Dendritic cell treated with granulocyte-macrophage colony-stimulating factor and Interleukin-4, amounts not matched to agents 40 ng/mL and 50 ng/mL, for 4 days (primary cell): ENCODE data around the gene TMEM42.

Experiments
- H3K27ac Mint-ChIP-seq: one replicate; pipeline ENCODE4 v1.8.0; 2022; ENCODE audit warnings: mild to moderate bottlenecking, mixed read lengths
- H3K27me3 Mint-ChIP-seq: one replicate; pipeline ENCODE4 v1.8.0; 2022; ENCODE audit warnings: mild to moderate bottlenecking, mixed read lengths
- H3K36me3 Mint-ChIP-seq: one replicate; pipeline ENCODE4 v1.8.0; 2022; ENCODE audit warnings: low read depth, mixed read lengths
- H3K4me1 Mint-ChIP-seq: one replicate; pipeline ENCODE4 v1.8.0; 2022; ENCODE audit warnings: low read depth, mixed read lengths
- H3K4me3 Mint-ChIP-seq: one replicate; pipeline ENCODE4 v1.8.0; 2022; ENCODE audit warnings: mild to moderate bottlenecking, moderate library complexity, mixed read lengths
- H3K9me3 Mint-ChIP-seq: one replicate; pipeline ENCODE4 v1.8.0; 2022; ENCODE audit warnings: mixed read lengths
- intact Hi-C: fragments of 100-400 bp; cut with micrococcal nuclease; formaldehyde crosslinking; loops from one replicate; pipeline ENCODE4 v1.15.0; 2022

Gene TMEM42

GRCh38 chr3:44886561-44886960 lies 24.8 kb downstream of the TMEM42 start:
- Mint-ChIP-seq H3K36me3 (no peaks in the 10 kb centered on the region), H3K27ac (no peak overlapping the region), H3K4me1 (peaks cover 7% of the 10 kb centered on the region), H3K9me3 (no peaks in the 10 kb centered on the region), H3K4me3 (no peak overlapping the region), H3K27me3 (peaks cover 2% of the 10 kb centered on the region)
- intact Hi-C loops: no loop called here

- H3K27me3 Mint-ChIP-seq: peaks cover 2% of the 10 kb centered on the region
- no peak overlapping the region for H3K4me3 Mint-ChIP-seq
- H3K4me1 Mint-ChIP-seq: peaks cover 7% of the 10 kb centered on the region
- no peaks in the 10 kb centered on the region for H3K9me3 Mint-ChIP-seq
- no peak overlapping the region for H3K27ac Mint-ChIP-seq
- intact Hi-C loops: no loop called here
- no peaks in the 10 kb centered on the region for H3K36me3 Mint-ChIP-seq
Measured at GRCh38 chr3:44887101-44887500, 25.4 kb downstream of the TMEM42 start.

- intact Hi-C loops: no loop called here
- H3K4me3 Mint-ChIP-seq: no peak overlapping the region
- no peak overlapping the region for H3K27ac Mint-ChIP-seq
- H3K27me3 Mint-ChIP-seq: no peaks in the 10 kb centered on the region
- H3K4me1 Mint-ChIP-seq: peaks cover 7% of the 10 kb centered on the region
- H3K9me3 Mint-ChIP-seq: no peaks in the 10 kb centered on the region
- no peaks in the 10 kb centered on the region for H3K36me3 Mint-ChIP-seq
Measured at GRCh38 chr3:44890258-44890657, 28.5 kb downstream of the TMEM42 start.

GRCh38 chr3:44890852-44891251 lies 29.1 kb downstream of the TMEM42 start:
- intact Hi-C loops: no loop called here
- H3K27me3 Mint-ChIP-seq: no peaks in the 10 kb centered on the region
- H3K4me1 Mint-ChIP-seq: peaks cover 7% of the 10 kb centered on the region
- no peak overlapping the region for H3K4me3 Mint-ChIP-seq
- H3K36me3 Mint-ChIP-seq: no peaks in the 10 kb centered on the region
- H3K27ac Mint-ChIP-seq: no peak overlapping the region
- H3K9me3 Mint-ChIP-seq: no peaks in the 10 kb centered on the region

GRCh38 chr3:44892689-44893088 lies 31.0 kb downstream of the TMEM42 start:
- no peaks in the 10 kb centered on the region for H3K27me3 Mint-ChIP-seq
- H3K4me3 Mint-ChIP-seq: no peak overlapping the region
- no peak overlapping the region for H3K27ac Mint-ChIP-seq
- H3K36me3 Mint-ChIP-seq: no peaks in the 10 kb centered on the region
- intact Hi-C loops: no loop called here
- peaks cover 7% of the 10 kb centered on the region for H3K4me1 Mint-ChIP-seq
- H3K9me3 Mint-ChIP-seq: no peaks in the 10 kb centered on the region

- Mint-ChIP-seq H3K27ac (no peak overlapping the region), H3K9me3 (no peaks in the 10 kb centered on the region), H3K36me3 (no peaks in the 10 kb centered on the region), H3K4me3 (no peak overlapping the region), H3K27me3 (no peaks in the 10 kb centered on the region), H3K4me1 (peaks cover 7% of the 10 kb centered on the region)
- intact Hi-C loops: no loop called here
Measured at GRCh38 chr3:44893097-44893496, 31.4 kb downstream of the TMEM42 start.

- H3K4me1 Mint-ChIP-seq: peaks cover 7% of the 10 kb centered on the region
- intact Hi-C loops: no loop called here
- H3K27me3 Mint-ChIP-seq: no peaks in the 10 kb centered on the region
- no peak overlapping the region for H3K27ac Mint-ChIP-seq
- no peaks in the 10 kb centered on the region for H3K36me3 Mint-ChIP-seq
- H3K4me3 Mint-ChIP-seq: no peak overlapping the region
- no peaks in the 10 kb centered on the region for H3K9me3 Mint-ChIP-seq
Measured at GRCh38 chr3:44894485-44894884, 32.8 kb downstream of the TMEM42 start.

- no peaks in the 10 kb centered on the region for H3K9me3 Mint-ChIP-seq
- H3K36me3 Mint-ChIP-seq: no peaks in the 10 kb centered on the region
- intact Hi-C loops: no loop called here
- H3K27ac Mint-ChIP-seq: no peak overlapping the region
- H3K4me1 Mint-ChIP-seq: no peaks in the 10 kb centered on the region
- no peak overlapping the region for H3K4me3 Mint-ChIP-seq
- peaks cover 3% of the 10 kb centered on the region for H3K27me3 Mint-ChIP-seq
Measured at GRCh38 chr3:44896440-44896839, 34.7 kb downstream of the TMEM42 start.

- Mint-ChIP-seq H3K27me3 (peaks cover 5% of the 10 kb centered on the region), H3K36me3 (no peaks in the 10 kb centered on the region), H3K27ac (no peak overlapping the region), H3K4me3 (no peak overlapping the region), H3K4me1 (no peaks in the 10 kb centered on the region), H3K9me3 (no peaks in the 10 kb centered on the region)
- intact Hi-C loops: no loop called here
Measured at GRCh38 chr3:44899683-44900367, 38.1 kb downstream of the TMEM42 start.

- intact Hi-C loops: no loop called here
- H3K9me3 Mint-ChIP-seq: no peaks in the 10 kb centered on the region
- no peaks in the 10 kb centered on the region for H3K4me1 Mint-ChIP-seq
- H3K36me3 Mint-ChIP-seq: no peaks in the 10 kb centered on the region
- H3K27me3 Mint-ChIP-seq: peaks cover 7% of the 10 kb centered on the region
- H3K27ac Mint-ChIP-seq: no peak overlapping the region
- H3K4me3 Mint-ChIP-seq: no peak overlapping the region
Measured at GRCh38 chr3:44902628-44903027, 40.9 kb downstream of the TMEM42 start.

GRCh38 chr3:44903314-44903713 lies 41.6 kb downstream of the TMEM42 start:
- no peak overlapping the region for H3K4me3 Mint-ChIP-seq
- no peaks in the 10 kb centered on the region for H3K36me3 Mint-ChIP-seq
- no peak overlapping the region for H3K27ac Mint-ChIP-seq
- no peaks in the 10 kb centered on the region for H3K4me1 Mint-ChIP-seq
- no peaks in the 10 kb centered on the region for H3K9me3 Mint-ChIP-seq
- peaks cover 10% of the 10 kb centered on the region for H3K27me3 Mint-ChIP-seq
- intact Hi-C loops: no loop called here

- Mint-ChIP-seq H3K9me3 (no peaks in the 10 kb centered on the region), H3K36me3 (no peaks in the 10 kb centered on the region), H3K27me3 (peaks cover 10% of the 10 kb centered on the region), H3K4me1 (no peaks in the 10 kb centered on the region), H3K27ac (no peak overlapping the region), H3K4me3 (no peak overlapping the region)
- intact Hi-C loops: no loop called here
Measured at GRCh38 chr3:44903751-44904150, 42.0 kb downstream of the TMEM42 start.

GRCh38 chr3:44905446-44906157 lies 43.9 kb downstream of the TMEM42 start:
- no peaks in the 10 kb centered on the region for H3K9me3 Mint-ChIP-seq
- H3K4me1 Mint-ChIP-seq: no peaks in the 10 kb centered on the region
- intact Hi-C loops: no loop called here
- peaks cover 21% of the 10 kb centered on the region for H3K27me3 Mint-ChIP-seq
- no peaks in the 10 kb centered on the region for H3K36me3 Mint-ChIP-seq
- H3K27ac Mint-ChIP-seq: no peak overlapping the region
- H3K4me3 Mint-ChIP-seq: no peak overlapping the region

- Mint-ChIP-seq H3K27me3 (peaks cover 25% of the 10 kb centered on the region), H3K9me3 (no peaks in the 10 kb centered on the region), H3K36me3 (no peaks in the 10 kb centered on the region), H3K27ac (no peak overlapping the region), H3K4me3 (no peak overlapping the region), H3K4me1 (no peaks in the 10 kb centered on the region)
- intact Hi-C loops: no loop called here
Measured at GRCh38 chr3:44906997-44907396, 45.3 kb downstream of the TMEM42 start.

GRCh38 chr3:44907612-44908011 lies 45.9 kb downstream of the TMEM42 start:
- Mint-ChIP-seq H3K4me1 (no peaks in the 10 kb centered on the region), H3K27ac (no peak overlapping the region), H3K27me3 (peaks cover 25% of the 10 kb centered on the region), H3K36me3 (no peaks in the 10 kb centered on the region), H3K9me3 (no peaks in the 10 kb centered on the region), H3K4me3 (no peak overlapping the region)
- intact Hi-C loops: no loop called here
